Esophagus muscularis mucosa (tissue), 4 donors: Measurements from ENCODE around the gene RPL22L1.

Source experiments
- CTCF ChIP-seq, 3 experiments: fragments of 200-600 bp in 2 of 3; fragments of 450-650 bp in 1 of 3; sonication (generic) in 2 of 3; IDR thresholded peaks; one replicate each; pipeline ENCODE4 v1.5.1; 2017 to 2019; ENCODE audit warnings: antibody characterized with exemption in 3 of 3, mild to moderate bottlenecking in 2 of 3, moderate library complexity in 1 of 3
- EP300 ChIP-seq: sonication (generic); formaldehyde crosslinking; IDR thresholded peaks from one replicate; pipeline ENCODE4 v1.6.1; 2017; ENCODE audit warnings: antibody characterized with exemption
- POLR2A ChIP-seq: fragments of 450-650 bp; IDR thresholded peaks from one replicate; pipeline ENCODE4 v1.6.1; 2017; ENCODE audit warnings: antibody characterized with exemption, moderate library complexity, mild to moderate bottlenecking, low read depth
- POLR2AphosphoS5 ChIP-seq, 2 donors: sonication (generic); formaldehyde crosslinking; IDR thresholded peaks; one replicate each; pipeline ENCODE4 v1.6.1; 2017; ENCODE audit warnings: antibody characterized with exemption in 2 of 2

GRCh38 chr3:170868577-170869238, 1.3 kb downstream of the RPL22L1 start:
- no peak for TF ChIP-seq CTCF (IDR thresholded peaks at IDR 0.05)
- no peak for TF ChIP-seq POLR2AphosphoS5 (IDR thresholded peaks at IDR 0.05)
- no peak for TF ChIP-seq POLR2A
- TF ChIP-seq EP300, result no peak
